Panc1 (cell line): Measurements from ENCODE around the gene DIS3L2. TPM values are rescaled to one million over a fixed set of nuclear protein-coding genes. Genes with fewer than 3 reads are reported as not detected.

Experiments used
- ATAC-seq: fragments of 200-7000 bp; cut with Tn5 transposase; 2 replicates; pipeline ENCODE4 v1.9.1; 2020; ENCODE audit warnings: mild to moderate bottlenecking, moderate library complexity
- BruUV-seq: library from RNA; stranded (reverse); fragments of 400-500 nt; replicated peaks from 2 replicates; lab custom pipeline; 2021; lab: Mats Ljungman, UMichigan
- CTCF ChIA-PET: fragments of 300-600 bp; sonication (Branson Sonifier 250); formaldehyde crosslinking; loops from one replicate; lab custom pipeline; 2022; ENCODE audit warnings: antibody characterized with exemption; lab: Charles Lee
- POLR2A ChIA-PET: fragments of 300-600 bp; sonication (Branson Sonifier 250); formaldehyde crosslinking; loops from one replicate; lab custom pipeline; 2022; ENCODE audit warnings: antibody characterized with exemption; lab: Charles Lee
- DNase-seq: peaks from one replicate; pipeline ENCODE4 v3.0.0-alpha.2; 2010; ENCODE audit warnings: low read depth, low spot score
- H3K27ac ChIP-seq: 2 replicates; pipeline ENCODE4 v1.5.1; 2011; ENCODE audit warnings: mild to moderate bottlenecking, low read length, inconsistent platforms
- H3K27me3 ChIP-seq: fragments of 200-500 bp; sonication (Bioruptor generic); 2 replicates; pipeline ENCODE4 v1.6.0; 2014; ENCODE audit warnings: low read length, inconsistent platforms; ENCODE audit not compliant: control insufficient read depth, insufficient read depth
- H3K36me3 ChIP-seq: fragments of 200-500 bp; sonication (Bioruptor generic); 2 replicates; pipeline ENCODE4 v1.5.1; 2014; ENCODE audit warnings: inconsistent platforms, mild to moderate bottlenecking, low read length, moderate library complexity; ENCODE audit not compliant: control insufficient read depth, insufficient read depth
- H3K4me1 ChIP-seq: 2 replicates; pipeline ENCODE4 v1.5.1; 2011; ENCODE audit warnings: inconsistent platforms, mild to moderate bottlenecking, low read length, moderate library complexity; ENCODE audit not compliant: control insufficient read depth, insufficient read depth
- H3K4me3 ChIP-seq, 2 experiments: 2 replicates each; pipeline ENCODE4 v1.5.1; 2011 to 2012; ENCODE audit warnings: low read depth in 2 of 2, low read length in 2 of 2, mild to moderate bottlenecking in 2 of 2, inconsistent platforms in 1 of 2, moderate library complexity in 1 of 2
- H3K9me3 ChIP-seq: fragments of 200-500 bp; sonication (Bioruptor generic); 2 replicates; pipeline ENCODE4 v1.5.1; 2014; ENCODE audit warnings: low read depth, mild to moderate bottlenecking, inconsistent platforms, low read length, moderate library complexity; ENCODE audit not compliant: control insufficient read depth, insufficient read depth
- CTCF ChIP-seq: fragments of 450-650 bp; IDR thresholded peaks from 2 replicates; pipeline ENCODE4 v1.5.1; 2017; ENCODE audit warnings: mild to moderate bottlenecking
- POLR2AphosphoS5 ChIP-seq: IDR thresholded peaks from 2 replicates; pipeline ENCODE4 v1.6.1; 2012; ENCODE audit warnings: mild to moderate bottlenecking, low read depth, low read length, moderate library complexity
- REST ChIP-seq, 2 experiments: IDR thresholded peaks; 2 replicates each; pipeline ENCODE4 v1.6.1; 2011 to 2012; ENCODE audit warnings: low read depth in 2 of 2, control low read depth in 1 of 2, low read length in 1 of 2, mild to moderate bottlenecking in 1 of 2, moderate library complexity in 1 of 2; ENCODE audit not compliant: insufficient read depth in 1 of 2
- SIN3A ChIP-seq: IDR thresholded peaks from 2 replicates; pipeline ENCODE4 v1.6.1; 2012; ENCODE audit warnings: low read depth, mild to moderate bottlenecking, low read length, moderate library complexity, borderline replicate concordance; ENCODE audit not compliant: insufficient read depth
- TCF7L2 ChIP-seq: IDR thresholded peaks from 2 replicates; pipeline ENCODE4 v1.6.1; 2011; ENCODE audit warnings: mild to moderate bottlenecking, low read depth, low read length, inconsistent platforms
- in situ Hi-C: cut with HindIII; loops from 2 replicates; pipeline ENCODE4 v1.10.0; 2016; ENCODE audit warnings: low sequenced_read_pairs, low pct_unique_long_range_greater_than_20kb
- intact Hi-C: fragments of 100-400 bp; cut with micrococcal nuclease; formaldehyde crosslinking; loops from one replicate; pipeline ENCODE4 v1.10.0; 2022; ENCODE audit not compliant: unreplicated experiment
- total RNA-seq: library from RNA; stranded (reverse); gene quantifications from one replicate; pipeline ENCODE4 v1.2.1, GENCODE V29; 2021; ENCODE audit not compliant: unreplicated experiment

DIS3L2 gene
- total RNA-seq, 1 experiment from 2014 or later, result 28.1 TPM

GRCh38 chr2:231919341-231920035 is 42.0 kb upstream of the DIS3L2 start:
- no peaks in the 10 kb centered on the region for H3K4me1 ChIP-seq
- intact Hi-C loops, result no loop called here
- in situ Hi-C loops, result no loop called here
- H3K27me3 ChIP-seq, result no peaks in the 10 kb centered on the region
- no peak overlapping the region for H3K4me3 ChIP-seq
- ChIA-PET CTCF (interaction anchor here (0.6 kb wide), 1 partner anchor 416 kb away, joined by 6 read pairs; no protein-coding TSS in a partner anchor), POLR2A (interaction anchor here (0.6 kb wide), 1 partner anchor 23 kb away, joined by 3 read pairs; no protein-coding TSS in a partner anchor)
- H3K9me3 ChIP-seq, result no peaks in the 10 kb centered on the region
- no TSS peak for BruUV-seq
- H3K27ac ChIP-seq, result no peak overlapping the region
- no peaks in the 10 kb centered on the region for H3K36me3 ChIP-seq
- no peak for DNase-seq
- no peak for ATAC-seq
- TF ChIP-seq CTCF (no peak), REST (IDR thresholded peaks at IDR 0.05; ENCODE audit: insufficient read depth in 1 of 2, low read depth in 2 of 2, low read length in 1 of 2) (no peak), SIN3A (no peak), POLR2AphosphoS5 (no peak), TCF7L2 (no peak)

GRCh38 chr2:231920366-231920765 is 41.1 kb upstream of the DIS3L2 start:
- Histone ChIP-seq H3K9me3 (no peaks in the 10 kb centered on the region), H3K27me3 (no peaks in the 10 kb centered on the region; the same call in 1 of the 2 replicates), H3K4me1 (peaks cover 4% of the 10 kb centered on the region; the same call in 1 of the 2 replicates), H3K27ac (no peak overlapping the region), H3K36me3 (no peaks in the 10 kb centered on the region), H3K4me3 (no peak overlapping the region)
- TF ChIP-seq SIN3A, result no peak
- no peak for TF ChIP-seq TCF7L2
- no peak for TF ChIP-seq POLR2AphosphoS5
- no peak for TF ChIP-seq CTCF
- no peak for TF ChIP-seq REST (IDR thresholded peaks at IDR 0.05; ENCODE audit: insufficient read depth in 1 of 2, low read depth in 2 of 2, low read length in 1 of 2)
- BruUV-seq, result no TSS peak
- no peak for DNase-seq
- CTCF ChIA-PET, result no interaction called here
- in situ Hi-C loops, result no loop called here
- ATAC-seq, result no peak
- POLR2A ChIA-PET, result interaction anchor here (0.6 kb wide), 1 partner anchor 24 kb away, joined by 3 read pairs; no protein-coding TSS in a partner anchor
- intact Hi-C loops, result no loop called here
